GM12892 (cell line): ENCODE measurements around the gene SPECC1L.

Experiments
- POLR2A ChIP-seq: IDR thresholded peaks from 2 replicates; pipeline ENCODE4 v1.6.1; 2011; ENCODE audit warnings: low read depth, low read length, control low read depth
- POLR2AphosphoS5 ChIP-seq: IDR thresholded peaks from 2 replicates; pipeline ENCODE4 v1.6.1; 2011; ENCODE audit warnings: low read depth, low read length, control low read depth
- TAF1 ChIP-seq: IDR thresholded peaks from 2 replicates; pipeline ENCODE4 v1.6.1; 2011; ENCODE audit warnings: low read depth, mild to moderate bottlenecking, control low read depth, low read length, borderline replicate concordance

DNA sequence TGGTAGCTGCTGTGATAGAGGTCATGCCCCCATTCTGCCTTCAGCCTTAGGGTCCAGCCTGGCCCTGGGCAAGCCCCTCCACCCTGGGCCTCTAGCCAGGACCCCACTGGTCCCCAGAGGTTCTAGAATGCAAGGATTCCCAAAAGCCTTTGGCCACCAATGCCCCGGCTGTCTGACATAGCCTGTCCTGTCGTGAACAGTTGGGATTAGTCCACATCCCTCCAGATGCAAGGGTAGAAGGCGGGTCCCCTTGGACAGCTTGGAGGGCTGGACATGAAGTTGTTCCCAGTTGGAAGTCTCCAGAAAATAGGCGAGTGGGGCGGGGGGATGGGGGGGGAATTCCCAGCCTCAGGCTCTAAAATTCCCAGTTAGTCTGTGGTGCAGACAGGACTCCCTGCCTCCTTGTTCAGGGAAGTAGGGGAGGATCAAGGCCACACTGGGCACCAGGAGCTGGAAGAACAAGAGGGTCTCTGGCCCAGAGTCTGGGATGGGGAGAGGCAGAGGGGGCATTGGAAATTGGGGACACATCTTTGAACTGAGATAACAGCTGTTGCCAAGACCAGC lies 151.6 kb downstream of the SPECC1L start:
- TF ChIP-seq POLR2A: no peak
- no peak for TF ChIP-seq POLR2AphosphoS5
- no peak for TF ChIP-seq TAF1
